Progenitor cell of endocrine pancreas (in vitro differentiated cells): ENCODE results near the gene ROR2. TPM values are rescaled to one million over a fixed set of nuclear protein-coding genes. Genes with fewer than 3 reads are reported as not detected.

Source experiments
- DNase-seq: peaks from one replicate; pipeline ENCODE4 v3.0.0; 2021; ENCODE audit warnings: low spot score; ENCODE audit not compliant: unreplicated experiment
- H3K27ac Mint-ChIP-seq: 2 replicates; pipeline ENCODE4 v1.8.0; 2021; ENCODE audit warnings: mild to moderate bottlenecking, moderate library complexity, mixed read lengths
- H3K27me3 Mint-ChIP-seq: 2 replicates; pipeline ENCODE4 v1.8.0; 2021; ENCODE audit warnings: mixed read lengths
- H3K36me3 Mint-ChIP-seq: 2 replicates; pipeline ENCODE4 v1.8.0; 2022; ENCODE audit warnings: mixed read lengths; ENCODE audit not compliant: insufficient read depth
- H3K4me1 Mint-ChIP-seq: 2 replicates; pipeline ENCODE4 v1.8.0; 2021; ENCODE audit warnings: low read depth, mixed read lengths
- H3K4me3 Mint-ChIP-seq: 2 replicates; pipeline ENCODE4 v1.8.0; 2021; ENCODE audit warnings: low read depth, mild to moderate bottlenecking, moderate library complexity, mixed read lengths
- H3K9me3 Mint-ChIP-seq: 2 replicates; pipeline ENCODE4 v1.8.0; 2021; ENCODE audit warnings: low read depth, mixed read lengths
- CTCF ChIP-seq: fragments of 200-600 bp; sonication (generic); IDR thresholded peaks from one replicate; pipeline ENCODE4 v1.5.0; 2021; ENCODE audit warnings: antibody characterized with exemption, mild to moderate bottlenecking; ENCODE audit not compliant: unreplicated experiment
- total RNA-seq: library from RNA; stranded (reverse); gene quantifications from 2 replicates; pipeline ENCODE4 v1.2.1, GENCODE V29; 2021

ROR2 gene
- total RNA-seq, 1 donor from 2014 or later, result 23.6 TPM

GRCh38 chr9:91820126-91820750 lies 129.8 kb downstream of the ROR2 start:
- no peak overlapping the region for H3K4me3 Mint-ChIP-seq
- peaks cover 21% of the 10 kb centered on the region for H3K4me1 Mint-ChIP-seq
- peaks cover 4% of the 10 kb centered on the region for H3K9me3 Mint-ChIP-seq
- TF ChIP-seq CTCF, result no peak
- H3K27ac Mint-ChIP-seq, result no peak overlapping the region
- no peaks in the 10 kb centered on the region for H3K27me3 Mint-ChIP-seq
- H3K36me3 Mint-ChIP-seq, result peaks cover 7% of the 10 kb centered on the region
- no peak for DNase-seq

GRCh38 chr9:91818647-91819403 lies 131.2 kb downstream of the ROR2 start:
- peaks cover 34% of the 10 kb centered on the region for H3K4me1 Mint-ChIP-seq
- peaks cover 7% of the 10 kb centered on the region for H3K36me3 Mint-ChIP-seq
- H3K4me3 Mint-ChIP-seq, result no peak overlapping the region
- H3K27ac Mint-ChIP-seq, result no peak overlapping the region
- peaks cover 4% of the 10 kb centered on the region for H3K9me3 Mint-ChIP-seq
- TF ChIP-seq CTCF, result no peak
- DNase-seq, result no peak
- no peaks in the 10 kb centered on the region for H3K27me3 Mint-ChIP-seq

GRCh38 chr9:91818225-91818585 lies 131.8 kb downstream of the ROR2 start:
- H3K4me1 Mint-ChIP-seq, result peaks cover 39% of the 10 kb centered on the region
- H3K9me3 Mint-ChIP-seq, result peaks cover 4% of the 10 kb centered on the region
- no peak for DNase-seq
- no peak for TF ChIP-seq CTCF
- peaks cover 7% of the 10 kb centered on the region for H3K36me3 Mint-ChIP-seq
- no peaks in the 10 kb centered on the region for H3K27me3 Mint-ChIP-seq
- H3K27ac Mint-ChIP-seq, result peak overlapping the region; percentile 91
- H3K4me3 Mint-ChIP-seq, result peak overlapping the region; percentile 23

- Mint-ChIP-seq H3K27ac (peak overlapping the region; percentile 91), H3K4me3 (peak overlapping the region; percentile 23), H3K9me3 (peaks cover 4% of the 10 kb centered on the region), H3K27me3 (no peaks in the 10 kb centered on the region), H3K4me1 (peaks cover 43% of the 10 kb centered on the region), H3K36me3 (peaks cover 5% of the 10 kb centered on the region)
- peak; percentile 27 for DNase-seq
- TF ChIP-seq CTCF, result no peak
These were observed 132.4 kb downstream of the ROR2 start for GRCh38 chr9:91817493-91818224.

- peaks cover 1% of the 10 kb centered on the region for H3K9me3 Mint-ChIP-seq
- no peak for DNase-seq
- H3K27ac Mint-ChIP-seq, result peak overlapping the region; percentile 91
- no peak for TF ChIP-seq CTCF
- H3K4me1 Mint-ChIP-seq, result peaks cover 46% of the 10 kb centered on the region
- H3K36me3 Mint-ChIP-seq, result peaks cover 3% of the 10 kb centered on the region
- H3K27me3 Mint-ChIP-seq, result no peaks in the 10 kb centered on the region
- H3K4me3 Mint-ChIP-seq, result no peak overlapping the region
These were observed 132.9 kb downstream of the ROR2 start for GRCh38 chr9:91817106-91817492.
